ENCODE measurements around the gene TMEM163.

DNA sequence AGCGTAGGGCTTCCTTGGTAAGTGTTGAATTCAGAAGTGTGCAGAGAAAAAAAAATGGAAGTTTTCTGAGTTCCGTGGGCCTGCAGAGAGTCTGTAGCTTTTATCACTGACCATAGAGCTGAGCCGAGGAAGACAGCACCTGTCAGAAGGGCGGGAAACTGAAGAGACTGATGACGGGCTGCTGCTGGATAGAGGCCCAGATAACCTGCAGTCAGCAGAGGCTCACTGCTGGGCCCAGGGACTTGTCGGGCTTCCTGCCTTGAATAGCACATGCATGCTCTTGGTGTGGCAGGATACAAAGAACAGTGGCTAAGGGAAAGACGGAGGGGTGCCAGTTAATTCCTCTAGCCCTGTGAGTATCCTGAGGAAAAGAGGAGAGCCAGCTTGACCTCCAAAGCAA is 298.5 kb downstream of the TMEM163 start:
- TF ChIP-seq EP300 (IDR thresholded peaks at IDR 0.05; ENCODE audit: borderline replicate concordance) (no peak), YY1 (IDR thresholded peaks at IDR 0.05; ENCODE audit: low read depth) (no peak), TEAD4 (IDR thresholded peaks at IDR 0.05) (no peak), CEBPB (IDR thresholded peaks at IDR 0.05) (no peak), TCF12 (IDR thresholded peaks at IDR 0.05; ENCODE audit: low read depth) (no peak), RAD21 (IDR thresholded peaks at IDR 0.05; ENCODE audit: low read depth) (no peak), FOXM1 (IDR thresholded peaks at IDR 0.05; ENCODE audit: borderline replicate concordance, low read depth) (no peak), EGR1 (IDR thresholded peaks at IDR 0.05) (no peak), TAF1 (IDR thresholded peaks at IDR 0.05; ENCODE audit: low read depth) (no peak)
- TF ChIP-seq, protein P1, sequence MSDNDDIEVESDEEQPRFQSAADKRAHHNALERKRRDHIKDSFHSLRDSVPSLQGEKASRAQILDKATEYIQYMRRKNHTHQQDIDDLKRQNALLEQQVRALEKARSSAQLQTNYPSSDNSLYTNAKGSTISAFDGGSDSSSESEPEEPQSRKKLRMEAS (IDR thresholded peaks at IDR 0.05) = no peak
- TF ChIP-seq, protein P2, sequence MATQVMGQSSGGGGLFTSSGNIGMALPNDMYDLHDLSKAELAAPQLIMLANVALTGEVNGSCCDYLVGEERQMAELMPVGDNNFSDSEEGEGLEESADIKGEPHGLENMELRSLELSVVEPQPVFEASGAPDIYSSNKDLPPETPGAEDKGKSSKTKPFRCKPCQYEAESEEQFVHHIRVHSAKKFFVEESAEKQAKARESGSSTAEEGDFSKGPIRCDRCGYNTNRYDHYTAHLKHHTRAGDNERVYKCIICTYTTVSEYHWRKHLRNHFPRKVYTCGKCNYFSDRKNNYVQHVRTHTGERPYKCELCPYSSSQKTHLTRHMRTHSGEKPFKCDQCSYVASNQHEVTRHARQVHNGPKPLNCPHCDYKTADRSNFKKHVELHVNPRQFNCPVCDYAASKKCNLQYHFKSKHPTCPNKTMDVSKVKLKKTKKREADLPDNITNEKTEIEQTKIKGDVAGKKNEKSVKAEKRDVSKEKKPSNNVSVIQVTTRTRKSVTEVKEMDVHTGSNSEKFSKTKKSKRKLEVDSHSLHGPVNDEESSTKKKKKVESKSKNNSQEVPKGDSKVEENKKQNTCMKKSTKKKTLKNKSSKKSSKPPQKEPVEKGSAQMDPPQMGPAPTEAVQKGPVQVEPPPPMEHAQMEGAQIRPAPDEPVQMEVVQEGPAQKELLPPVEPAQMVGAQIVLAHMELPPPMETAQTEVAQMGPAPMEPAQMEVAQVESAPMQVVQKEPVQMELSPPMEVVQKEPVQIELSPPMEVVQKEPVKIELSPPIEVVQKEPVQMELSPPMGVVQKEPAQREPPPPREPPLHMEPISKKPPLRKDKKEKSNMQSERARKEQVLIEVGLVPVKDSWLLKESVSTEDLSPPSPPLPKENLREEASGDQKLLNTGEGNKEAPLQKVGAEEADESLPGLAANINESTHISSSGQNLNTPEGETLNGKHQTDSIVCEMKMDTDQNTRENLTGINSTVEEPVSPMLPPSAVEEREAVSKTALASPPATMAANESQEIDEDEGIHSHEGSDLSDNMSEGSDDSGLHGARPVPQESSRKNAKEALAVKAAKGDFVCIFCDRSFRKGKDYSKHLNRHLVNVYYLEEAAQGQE (IDR thresholded peaks at IDR 0.05; ENCODE audit: low read depth) = no peak
